Measurements from ENCODE around the gene SMYD4.
"Not testable (repeated sequence)": the region's sequence is repeated elsewhere in the genome, so short reads cannot be mapped to it uniquely, and the experiment has no call there.

Gene SMYD4

GRCh38 chr17:1753767-1754429, 75.8 kb downstream of the SMYD4 start:
- DNase-seq (ENCODE audit: low read depth in 3 of 3), result no peak

- DNase-seq (ENCODE audit: low read depth in 3 of 3), result no peak
These were observed 77.1 kb downstream of the SMYD4 start for GRCh38 chr17:1752425-1753262.

GRCh38 chr17:1750628-1751027, 79.1 kb downstream of the SMYD4 start:
- DNase-seq (ENCODE audit: low read depth in 3 of 3), result no peak

- no peak for DNase-seq (ENCODE audit: low read depth in 3 of 3)
These were observed 82.6 kb downstream of the SMYD4 start for GRCh38 chr17:1746975-1747543.

- DNase-seq (ENCODE audit: low read depth in 3 of 3), result no peak
These were observed 84.1 kb downstream of the SMYD4 start for GRCh38 chr17:1745513-1746020.

GRCh38 chr17:1744551-1745512, 84.9 kb downstream of the SMYD4 start:
- DNase-seq (ENCODE audit: low read depth in 3 of 3), result no peak

GRCh38 chr17:1743088-1743439, 86.6 kb downstream of the SMYD4 start:
- DNase-seq (ENCODE audit: low read depth in 3 of 3), result no peak

- DNase-seq (ENCODE audit: low read depth in 3 of 3), result no peak
These were observed 87.2 kb downstream of the SMYD4 start, which contains the start of gene SERPINF2 for GRCh38 chr17:1742371-1743087. TSS of gene SERPINF2 (plus strand) at chr17:1742871. CDS start at chr17:1744996, 2,125 bp downstream.

GRCh38 chr17:1741899-1742298, 87.8 kb downstream of the SMYD4 start:
- not testable (repeated sequence) for DNase-seq (ENCODE audit: low read depth in 3 of 3)

- no peak for DNase-seq (ENCODE audit: low read depth in 3 of 3)
These were observed 92.0 kb downstream of the SMYD4 start for GRCh38 chr17:1737531-1738291.

GRCh38 chr17:1736348-1737281, 93.1 kb downstream of the SMYD4 start:
- peak in 2 of 3 donors; percentile 38 to 56 for DNase-seq (ENCODE audit: low read depth in 3 of 3)

- no peak for DNase-seq (ENCODE audit: low read depth in 3 of 3)
These were observed 93.8 kb downstream of the SMYD4 start for GRCh38 chr17:1735834-1736347.

GRCh38 chr17:1735418-1735817, 94.3 kb downstream of the SMYD4 start:
- DNase-seq (ENCODE audit: low read depth in 3 of 3), result no peak

- DNase-seq (ENCODE audit: low read depth in 3 of 3), result no peak
These were observed 95.9 kb downstream of the SMYD4 start for GRCh38 chr17:1733759-1734158.

GRCh38 chr17:1732833-1733321, 96.8 kb downstream of the SMYD4 start:
- DNase-seq (ENCODE audit: low read depth in 3 of 3), result no peak

- DNase-seq (ENCODE audit: low read depth in 3 of 3), result no peak
These were observed 97.4 kb downstream of the SMYD4 start for GRCh38 chr17:1732241-1732832.

GRCh38 chr17:1731194-1731506, 98.6 kb downstream of the SMYD4 start:
- no peak for DNase-seq (ENCODE audit: low read depth in 3 of 3)

All from stimulated activated CD4-positive, alpha-beta T cell treated with anti-CD3 and anti-CD28 coated beads, TNF-alpha, amount 100 ng/mL, for 48 hours (primary cell).